Measurements from ENCODE around the gene MALT1.

MALT1 gene

GRCh38 chr18:58716060-58716756 is 44.9 kb downstream of the MALT1 start:
- H3K36me3 ChIP-seq (replicated peaks) = no peaks in the 10 kb centered on the region; the same call in 1 of the 2 replicates
- no peak overlapping the region for H3K4me3 ChIP-seq
- no peaks in the 10 kb centered on the region for H3K27me3 ChIP-seq (ENCODE audit: low read depth)
- in situ Hi-C loops (cut with MboI; ENCODE audit: low sequenced_read_pairs) = no loop called here
- no peaks in the 10 kb centered on the region for H3K4me1 ChIP-seq
- no peaks in the 10 kb centered on the region for H3K9me3 ChIP-seq
- DNase-seq (ENCODE audit: low spot score in 2 of 2) = no peak

- H3K36me3 ChIP-seq (replicated peaks) = no peaks in the 10 kb centered on the region
- in situ Hi-C loops (cut with MboI; ENCODE audit: low sequenced_read_pairs) = no loop called here
- no peaks in the 10 kb centered on the region for H3K9me3 ChIP-seq
- no peaks in the 10 kb centered on the region for H3K27me3 ChIP-seq (ENCODE audit: low read depth)
- DNase-seq (ENCODE audit: low spot score in 2 of 2) = no peak
- H3K4me1 ChIP-seq = no peaks in the 10 kb centered on the region
- H3K4me3 ChIP-seq = no peak overlapping the region
Measured at GRCh38 chr18:58721566-58722239, 50.4 kb downstream of the MALT1 start.

GRCh38 chr18:58723810-58724602 is 52.7 kb downstream of the MALT1 start:
- no peaks in the 10 kb centered on the region for H3K9me3 ChIP-seq
- no peaks in the 10 kb centered on the region for H3K27me3 ChIP-seq (ENCODE audit: low read depth)
- H3K4me1 ChIP-seq = no peaks in the 10 kb centered on the region
- H3K4me3 ChIP-seq = no peak overlapping the region
- in situ Hi-C loops (cut with MboI; ENCODE audit: low sequenced_read_pairs) = no loop called here
- no peak for DNase-seq (ENCODE audit: low spot score in 2 of 2)
- H3K36me3 ChIP-seq (replicated peaks) = no peaks in the 10 kb centered on the region

GRCh38 chr18:58726671-58727070 is 55.4 kb downstream of the MALT1 start:
- Histone ChIP-seq H3K27me3 (ENCODE audit: low read depth) (no peaks in the 10 kb centered on the region), H3K9me3 (no peaks in the 10 kb centered on the region), H3K4me1 (no peaks in the 10 kb centered on the region), H3K36me3 (replicated peaks) (no peaks in the 10 kb centered on the region), H3K4me3 (no peak overlapping the region)
- in situ Hi-C loops (cut with MboI; ENCODE audit: low sequenced_read_pairs) = no loop called here
- DNase-seq (ENCODE audit: low spot score in 2 of 2) = no peak

- Histone ChIP-seq H3K27me3 (ENCODE audit: low read depth) (no peaks in the 10 kb centered on the region), H3K9me3 (no peaks in the 10 kb centered on the region), H3K36me3 (replicated peaks) (no peaks in the 10 kb centered on the region), H3K4me1 (no peaks in the 10 kb centered on the region), H3K4me3 (no peak overlapping the region)
- DNase-seq (ENCODE audit: low spot score in 2 of 2) = no peak
- in situ Hi-C loops (cut with MboI; ENCODE audit: low sequenced_read_pairs) = no loop called here
Measured at GRCh38 chr18:58727776-58728500, 56.7 kb downstream of the MALT1 start.

GRCh38 chr18:58728719-58729118 is 57.5 kb downstream of the MALT1 start:
- DNase-seq (ENCODE audit: low spot score in 2 of 2) = no peak
- H3K27me3 ChIP-seq (ENCODE audit: low read depth) = no peaks in the 10 kb centered on the region
- in situ Hi-C loops (cut with MboI; ENCODE audit: low sequenced_read_pairs) = no loop called here

GRCh38 chr18:58730618-58731017 is 59.4 kb downstream of the MALT1 start:
- Histone ChIP-seq H3K36me3 (replicated peaks) (peaks cover 5% of the 10 kb centered on the region; the same call in 1 of the 2 replicates), H3K27me3 (ENCODE audit: low read depth) (no peaks in the 10 kb centered on the region), H3K4me1 (no peaks in the 10 kb centered on the region), H3K4me3 (no peak overlapping the region), H3K9me3 (no peaks in the 10 kb centered on the region)
- no peak for DNase-seq (ENCODE audit: low spot score in 2 of 2)
- in situ Hi-C loops (cut with MboI; ENCODE audit: low sequenced_read_pairs) = no loop called here

More at GRCh38 chr18:58728719-58729118, 57.5 kb downstream of the MALT1 start:
- no peaks in the 10 kb centered on the region for H3K4me1 ChIP-seq
- no peak overlapping the region for H3K4me3 ChIP-seq
- H3K9me3 ChIP-seq = no peaks in the 10 kb centered on the region
- H3K36me3 ChIP-seq (replicated peaks) = no peaks in the 10 kb centered on the region

- Histone ChIP-seq H3K4me3 (no peak overlapping the region), H3K9me3 (no peaks in the 10 kb centered on the region), H3K27me3 (ENCODE audit: low read depth) (no peaks in the 10 kb centered on the region), H3K36me3 (replicated peaks) (peaks cover 5% of the 10 kb centered on the region; the same call in 1 of the 2 replicates), H3K4me1 (no peaks in the 10 kb centered on the region)
- in situ Hi-C loops (cut with MboI; ENCODE audit: low sequenced_read_pairs) = no loop called here
- DNase-seq (ENCODE audit: low spot score in 2 of 2) = no peak
Measured at GRCh38 chr18:58732471-58732870, 61.2 kb downstream of the MALT1 start.

GRCh38 chr18:58733866-58734265 is 62.6 kb downstream of the MALT1 start:
- H3K27me3 ChIP-seq (ENCODE audit: low read depth) = no peaks in the 10 kb centered on the region
- H3K4me3 ChIP-seq = no peak overlapping the region
- no peaks in the 10 kb centered on the region for H3K9me3 ChIP-seq
- in situ Hi-C loops (cut with MboI; ENCODE audit: low sequenced_read_pairs) = no loop called here
- DNase-seq (ENCODE audit: low spot score in 2 of 2) = no peak
- H3K4me1 ChIP-seq = no peaks in the 10 kb centered on the region
- H3K36me3 ChIP-seq (replicated peaks) = peaks cover 5% of the 10 kb centered on the region; the same call in 1 of the 2 replicates

- no peaks in the 10 kb centered on the region for H3K9me3 ChIP-seq
Measured at GRCh38 chr18:58738322-58738721, 67.1 kb downstream of the MALT1 start.

GRCh38 chr18:58745914-58746313 is 74.6 kb downstream of the MALT1 start:
- no peak for DNase-seq (ENCODE audit: low spot score in 2 of 2)
- no peaks in the 10 kb centered on the region for H3K9me3 ChIP-seq
- H3K27me3 ChIP-seq (ENCODE audit: low read depth) = no peaks in the 10 kb centered on the region
- no peaks in the 10 kb centered on the region for H3K4me1 ChIP-seq
- H3K36me3 ChIP-seq (replicated peaks) = peaks cover 8% of the 10 kb centered on the region
- H3K4me3 ChIP-seq = no peak overlapping the region
- in situ Hi-C loops (cut with MboI; ENCODE audit: low sequenced_read_pairs) = no loop called here

More at GRCh38 chr18:58738322-58738721, 67.1 kb downstream of the MALT1 start:
- in situ Hi-C loops (cut with MboI; ENCODE audit: low sequenced_read_pairs) = no loop called here
- no peak for DNase-seq (ENCODE audit: low spot score in 2 of 2)
- no peaks in the 10 kb centered on the region for H3K4me1 ChIP-seq
- H3K27me3 ChIP-seq (ENCODE audit: low read depth) = no peaks in the 10 kb centered on the region
- peaks cover 5% of the 10 kb centered on the region; the same call in 1 of the 2 replicates for H3K36me3 ChIP-seq (replicated peaks)
- H3K4me3 ChIP-seq = no peak overlapping the region

GRCh38 chr18:58748899-58749595 is 77.8 kb downstream of the MALT1 start:
- in situ Hi-C loops (cut with MboI; ENCODE audit: low sequenced_read_pairs) = no loop called here
- Histone ChIP-seq H3K27me3 (ENCODE audit: low read depth) (no peaks in the 10 kb centered on the region), H3K4me3 (no peak overlapping the region), H3K9me3 (no peaks in the 10 kb centered on the region), H3K4me1 (no peaks in the 10 kb centered on the region), H3K36me3 (replicated peaks) (peaks cover 8% of the 10 kb centered on the region)
- no peak for DNase-seq (ENCODE audit: low spot score in 2 of 2)

GRCh38 chr18:58753976-58754375 is 82.7 kb downstream of the MALT1 start:
- DNase-seq (ENCODE audit: low spot score in 2 of 2) = no peak
- no peak overlapping the region for H3K4me3 ChIP-seq
- no peaks in the 10 kb centered on the region for H3K9me3 ChIP-seq
- no peaks in the 10 kb centered on the region for H3K27me3 ChIP-seq (ENCODE audit: low read depth)
- in situ Hi-C loops (cut with MboI; ENCODE audit: low sequenced_read_pairs) = no loop called here
- H3K36me3 ChIP-seq (replicated peaks) = 0 out of 2 replicates have a peak, but pooled peaks cover 2% of the 10 kb centered on the region
- H3K4me1 ChIP-seq = no peaks in the 10 kb centered on the region
